ENCODE results near the gene MMP1. TPM values are rescaled to one million over a fixed set of nuclear protein-coding genes. Genes with fewer than 3 reads are reported as not detected.

Gene MMP1
- total and polyA plus RNA-seq, 2 of the 13 experiments (the other 11 are each of a cell fraction or from before 2014, with no cell fraction given): 0.09 to 0.21 TPM

GRCh38 chr11:102810950-102811660, 13.1 kb upstream of the MMP1 start:
- WGBS (ENCODE audit: low lambda C conversion rate): 2% methylated on average over 3 of the region's 3 CpGs
- ChIA-PET POLR2A (no interaction called here), CTCF (ENCODE audit: low intra/inter-chr PET ratio, low total read pairs) (interaction anchor here (1.2 kb wide), 1 partner anchor 130 kb away, joined by 6 read pairs; no protein-coding TSS in a partner anchor)
- ATAC-seq (peak; percentile 68), DNase-seq (ENCODE audit: low spot score) (peak; percentile 12), FAIRE-seq (peak; percentile 43)
- Histone ChIP-seq H3K4me3 (replicated peaks in 1 of 3; ENCODE audit: insufficient read depth in 1 of 3, low read depth in 2 of 3, low read length in 3 of 3) (no peak overlapping the region), H4K20me1 (ENCODE audit: insufficient read depth, low read length) (no peaks in the 10 kb centered on the region), H2AFZ (ENCODE audit: low read length) (no peak overlapping the region), H3K79me2 (ENCODE audit: insufficient read depth, low read length) (no peaks in the 10 kb centered on the region), H3K36me3 (replicated peaks in 1 of 2; ENCODE audit: control insufficient read depth in 1 of 2, insufficient read depth in 2 of 2, low read length in 2 of 2) (no peaks in the 10 kb centered on the region), H3K9me3 (ENCODE audit: low read length) (no peaks in the 10 kb centered on the region), H3K9ac (ENCODE audit: insufficient read depth, low read depth, low read length) (no peak overlapping the region), H3K4me2 (ENCODE audit: low read depth, low read length) (no peak overlapping the region), H3K27ac (ENCODE audit: extremely low read length, insufficient read depth, low read length) (no peak overlapping the region), H3K4me1 (ENCODE audit: insufficient read depth, low read length) (no peaks in the 10 kb centered on the region), H3K27me3 (ENCODE audit: control insufficient read depth in 1 of 2, insufficient read depth in 2 of 2, low read length in 2 of 2) (peaks cover 0 to 4% of the 10 kb centered on the region in 2 experiments; a peak in 2 of 5 replicates)
- no TSS peak for BruUV-seq (replicated peaks)
- in situ Hi-C loops (cut with HindIII; ENCODE audit: extremely low pct_ligation_motif_present, low pct_unique_long_range_greater_than_20kb) (no loop called here), intact Hi-C loops (cut with micrococcal nuclease; ENCODE audit: unreplicated experiment) (loop anchor here (1.0 kb wide), 1 partner anchor 130 kb away; no protein-coding TSS in a partner anchor)
- TF ChIP-seq, protein P1, sequence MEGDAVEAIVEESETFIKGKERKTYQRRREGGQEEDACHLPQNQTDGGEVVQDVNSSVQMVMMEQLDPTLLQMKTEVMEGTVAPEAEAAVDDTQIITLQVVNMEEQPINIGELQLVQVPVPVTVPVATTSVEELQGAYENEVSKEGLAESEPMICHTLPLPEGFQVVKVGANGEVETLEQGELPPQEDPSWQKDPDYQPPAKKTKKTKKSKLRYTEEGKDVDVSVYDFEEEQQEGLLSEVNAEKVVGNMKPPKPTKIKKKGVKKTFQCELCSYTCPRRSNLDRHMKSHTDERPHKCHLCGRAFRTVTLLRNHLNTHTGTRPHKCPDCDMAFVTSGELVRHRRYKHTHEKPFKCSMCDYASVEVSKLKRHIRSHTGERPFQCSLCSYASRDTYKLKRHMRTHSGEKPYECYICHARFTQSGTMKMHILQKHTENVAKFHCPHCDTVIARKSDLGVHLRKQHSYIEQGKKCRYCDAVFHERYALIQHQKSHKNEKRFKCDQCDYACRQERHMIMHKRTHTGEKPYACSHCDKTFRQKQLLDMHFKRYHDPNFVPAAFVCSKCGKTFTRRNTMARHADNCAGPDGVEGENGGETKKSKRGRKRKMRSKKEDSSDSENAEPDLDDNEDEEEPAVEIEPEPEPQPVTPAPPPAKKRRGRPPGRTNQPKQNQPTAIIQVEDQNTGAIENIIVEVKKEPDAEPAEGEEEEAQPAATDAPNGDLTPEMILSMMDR (CRISPR knock-in tag; IDR thresholded peaks at IDR 0.05): peak; percentile 51
- TF ChIP-seq ZNF557 (CRISPR knock-in tag; IDR thresholded peaks at IDR 0.05) (no peak), STAG1 (CRISPR knock-in tag; IDR thresholded peaks at IDR 0.05) (peak; percentile 19; the same call in 1 of the 2 replicates), SMC3 (IDR thresholded peaks at IDR 0.05; ENCODE audit: low read length) (peak; percentile 35; the same call in 1 of the 2 replicates)

DNA sequence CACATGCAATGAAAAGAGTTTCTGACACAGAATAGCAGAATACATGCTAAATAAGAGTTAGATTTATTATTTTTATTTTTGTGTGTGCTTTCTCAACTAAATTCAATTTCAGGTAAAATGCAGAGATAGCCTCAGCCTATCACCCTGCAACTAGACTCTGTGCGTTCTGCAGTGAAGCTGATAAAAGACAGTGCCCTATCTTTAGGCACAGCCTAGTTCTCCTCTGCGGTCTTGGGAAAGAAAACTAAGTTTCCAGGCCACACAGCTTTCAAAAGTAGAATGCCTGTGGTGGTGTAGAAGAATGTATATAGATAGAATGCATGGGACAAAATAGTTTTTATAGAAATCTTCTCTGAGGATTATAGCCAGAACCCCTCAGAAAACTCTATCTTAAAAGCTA, 12.0 kb upstream of the MMP1 start:
- 11% methylated on average over 2 of the region's 2 CpGs for WGBS (ENCODE audit: low lambda C conversion rate)
- Histone ChIP-seq H2AFZ (ENCODE audit: low read length) (no peak overlapping the region), H3K4me2 (ENCODE audit: low read depth, low read length) (no peak overlapping the region), H3K9me3 (ENCODE audit: low read length) (no peaks in the 10 kb centered on the region), H3K27me3 (ENCODE audit: control insufficient read depth in 1 of 2, insufficient read depth in 2 of 2, low read length in 2 of 2) (peaks cover 0 to 4% of the 10 kb centered on the region in 2 experiments; a peak in 2 of 5 replicates), H3K27ac (ENCODE audit: extremely low read length, insufficient read depth, low read length) (no peak overlapping the region), H3K4me1 (ENCODE audit: insufficient read depth, low read length) (no peaks in the 10 kb centered on the region), H3K36me3 (replicated peaks in 1 of 2; ENCODE audit: control insufficient read depth in 1 of 2, insufficient read depth in 2 of 2, low read length in 2 of 2) (no peaks in the 10 kb centered on the region), H3K79me2 (ENCODE audit: insufficient read depth, low read length) (no peaks in the 10 kb centered on the region), H4K20me1 (ENCODE audit: insufficient read depth, low read length) (no peaks in the 10 kb centered on the region), H3K9ac (ENCODE audit: insufficient read depth, low read depth, low read length) (no peak overlapping the region), H3K4me3 (replicated peaks in 1 of 3; ENCODE audit: insufficient read depth in 1 of 3, low read depth in 2 of 3, low read length in 3 of 3) (no peak overlapping the region)
- FAIRE-seq (no peak), ATAC-seq (no peak), DNase-seq (ENCODE audit: low spot score) (no peak)
- intact Hi-C loops (cut with micrococcal nuclease; ENCODE audit: unreplicated experiment): loop anchor here (10.0 kb wide), 1 partner anchor 245 kb away; no protein-coding TSS in a partner anchor
- no TSS peak for BruUV-seq (replicated peaks)
- ChIA-PET CTCF (ENCODE audit: low intra/inter-chr PET ratio, low total read pairs) (no interaction called here), POLR2A (no interaction called here)
- in situ Hi-C loops (cut with HindIII; ENCODE audit: extremely low pct_ligation_motif_present, low pct_unique_long_range_greater_than_20kb): loop anchor here (10.0 kb wide), 1 partner anchor 125 kb away; no protein-coding TSS in a partner anchor
- TF ChIP-seq ZNF205 (CRISPR knock-in tag; IDR thresholded peaks at IDR 0.05) (no peak), KLF9 (CRISPR knock-in tag; IDR thresholded peaks at IDR 0.05; ENCODE audit: low read depth) (no peak), GATAD1 (CRISPR knock-in tag; IDR thresholded peaks at IDR 0.05) (no peak), FOXA3 (CRISPR knock-in tag; IDR thresholded peaks at IDR 0.05) (no peak), ZNF263 (CRISPR knock-in tag; IDR thresholded peaks at IDR 0.05) (no peak), CBFB (CRISPR knock-in tag; IDR thresholded peaks at IDR 0.05) (no peak), FIP1L1 (IDR thresholded peaks at IDR 0.05; ENCODE audit: borderline replicate concordance, insufficient read depth, low read depth, low read length) (no peak), TIGD3 (CRISPR knock-in tag; IDR thresholded peaks at IDR 0.05; ENCODE audit: borderline replicate concordance) (no peak), E2F1 (CRISPR knock-in tag; IDR thresholded peaks at IDR 0.05) (no peak), ZNF670 (CRISPR knock-in tag; IDR thresholded peaks at IDR 0.05; ENCODE audit: borderline replicate concordance) (no peak), SCMH1 (CRISPR knock-in tag; IDR thresholded peaks at IDR 0.05; ENCODE audit: borderline replicate concordance) (no peak)

Measured in HepG2 (cell line).